PC-9 (cell line): Measurements from ENCODE around the gene HRH4. TPM values are rescaled to one million over a fixed set of nuclear protein-coding genes. Genes with fewer than 3 reads are reported as not detected.

Source experiments
- BruUV-seq: library from RNA; stranded (reverse); fragments of 400-500 nt; replicated peaks from 2 replicates; lab custom pipeline; 2021; lab: Mats Ljungman, UMichigan
- CTCF ChIA-PET: fragments of 300-600 bp; sonication (Branson Sonifier 250); formaldehyde crosslinking; loops from one replicate; lab custom pipeline; 2022; ENCODE audit warnings: antibody characterized with exemption; lab: Charles Lee
- POLR2A ChIA-PET: fragments of 300-600 bp; sonication (Branson Sonifier 250); formaldehyde crosslinking; loops from one replicate; lab custom pipeline; 2022; ENCODE audit warnings: antibody characterized with exemption; ENCODE audit not compliant: unreplicated experiment; lab: Charles Lee
- DNase-seq, 2 experiments: peaks; one replicate each; pipeline versions ENCODE4 v3.0.0 to v3.0.0-alpha.2; 2015 to 2022; ENCODE audit warnings: mixed read lengths in 1 of 2
- H2AFZ ChIP-seq: fragments of 200-600 bp; sonication (generic); 2 replicates; pipeline ENCODE4 v1.8.1; 2017; ENCODE audit warnings: antibody characterized with exemption
- H3F3A ChIP-seq: fragments of 200-600 bp; sonication (generic); 2 replicates; pipeline ENCODE4 v1.8.1; 2017; ENCODE audit warnings: antibody characterized with exemption, mild to moderate bottlenecking, low read depth; ENCODE audit not compliant: insufficient read depth
- H3K27ac ChIP-seq: fragments of 200-600 bp; sonication (generic); 2 replicates; pipeline ENCODE4 v1.6.1; 2016; ENCODE audit warnings: mixed run types
- H3K27me3 ChIP-seq: fragments of 200-600 bp; sonication (generic); 2 replicates; pipeline ENCODE4 v1.6.1; 2016; ENCODE audit warnings: low read depth, mixed run types; ENCODE audit not compliant: insufficient read depth
- H3K36me3 ChIP-seq: fragments of 200-600 bp; sonication (generic); 2 replicates; pipeline ENCODE4 v1.6.1; 2016; ENCODE audit warnings: low read depth, mixed run types
- H3K4me1 ChIP-seq: fragments of 200-600 bp; sonication (generic); replicated peaks from 2 replicates; pipeline ENCODE4 v1.6.1; 2016; ENCODE audit warnings: mixed run types; ENCODE audit not compliant: insufficient read depth
- H3K4me2 ChIP-seq: fragments of 200-600 bp; sonication (generic); 2 replicates; pipeline ENCODE4 v1.6.1; 2017; ENCODE audit warnings: mixed run types
- H3K4me3 ChIP-seq: fragments of 200-600 bp; sonication (generic); 2 replicates; pipeline ENCODE4 v1.6.1; 2016; ENCODE audit warnings: mixed run types
- H3K79me2 ChIP-seq: fragments of 200-600 bp; sonication (generic); 2 replicates; pipeline ENCODE4 v1.6.1; 2017; ENCODE audit warnings: low read depth, mixed run types
- H3K9me2 ChIP-seq: fragments of 200-600 bp; sonication (generic); 2 replicates; pipeline ENCODE4 v1.8.1; 2017; ENCODE audit warnings: mild to moderate bottlenecking; ENCODE audit not compliant: insufficient read depth
- H3K9me3 ChIP-seq: fragments of 200-600 bp; sonication (generic); 2 replicates; pipeline ENCODE4 v1.8.1; 2016; ENCODE audit warnings: low read depth; ENCODE audit not compliant: insufficient read depth
- H4K20me1 ChIP-seq: fragments of 200-600 bp; sonication (generic); 2 replicates; pipeline ENCODE4 v1.8.1; 2017; ENCODE audit not compliant: insufficient read depth
- EZH2 ChIP-seq: fragments of 200-600 bp; sonication (generic); IDR thresholded peaks from 2 replicates; pipeline ENCODE4 v1.8.0; 2017; ENCODE audit warnings: antibody characterized with exemption, low read depth
- intact Hi-C: fragments of 100-400 bp; cut with micrococcal nuclease; formaldehyde crosslinking; loops from one replicate; pipeline ENCODE4 v1.10.0; 2022; ENCODE audit not compliant: unreplicated experiment
- total RNA-seq: library from RNA; stranded (reverse); gene quantifications from 2 replicates; pipeline ENCODE4 v1.2.3, GENCODE V29; 2021
- TF ChIP-seq, protein P1 (sequence below): fragments of 200-600 bp; sonication (generic); conservative IDR thresholded peaks from 2 replicates; pipeline ENCODE4 v1.6.1; 2017; ENCODE audit warnings: mixed run types, antibody characterized with exemption, mild to moderate bottlenecking, moderate library complexity

Gene HRH4
- total RNA-seq, 1 experiment from 2014 or later: not detected

DNA sequence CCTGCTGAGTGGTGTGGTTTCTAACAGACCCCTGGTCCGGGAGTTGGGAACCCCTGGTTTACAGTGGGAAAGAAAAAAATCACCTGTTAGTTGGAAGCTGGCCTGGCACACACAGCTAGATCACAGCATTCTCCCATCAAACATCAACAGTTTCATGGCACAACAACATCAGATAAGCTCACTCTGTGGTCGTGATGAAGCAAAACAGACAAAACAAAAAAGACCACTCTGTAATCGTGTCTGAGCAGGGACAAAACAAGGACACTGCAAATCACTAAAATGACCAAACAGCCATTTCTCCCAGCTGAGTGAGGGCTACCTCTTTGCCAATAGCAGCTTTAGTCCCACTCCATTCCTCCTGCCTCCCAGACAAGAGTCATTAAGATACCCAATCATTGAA is 43.0 kb upstream of the HRH4 start:
- no TSS peak for BruUV-seq
- H4K20me1 ChIP-seq: no peaks in the 10 kb centered on the region
- TF ChIP-seq, protein P1, sequence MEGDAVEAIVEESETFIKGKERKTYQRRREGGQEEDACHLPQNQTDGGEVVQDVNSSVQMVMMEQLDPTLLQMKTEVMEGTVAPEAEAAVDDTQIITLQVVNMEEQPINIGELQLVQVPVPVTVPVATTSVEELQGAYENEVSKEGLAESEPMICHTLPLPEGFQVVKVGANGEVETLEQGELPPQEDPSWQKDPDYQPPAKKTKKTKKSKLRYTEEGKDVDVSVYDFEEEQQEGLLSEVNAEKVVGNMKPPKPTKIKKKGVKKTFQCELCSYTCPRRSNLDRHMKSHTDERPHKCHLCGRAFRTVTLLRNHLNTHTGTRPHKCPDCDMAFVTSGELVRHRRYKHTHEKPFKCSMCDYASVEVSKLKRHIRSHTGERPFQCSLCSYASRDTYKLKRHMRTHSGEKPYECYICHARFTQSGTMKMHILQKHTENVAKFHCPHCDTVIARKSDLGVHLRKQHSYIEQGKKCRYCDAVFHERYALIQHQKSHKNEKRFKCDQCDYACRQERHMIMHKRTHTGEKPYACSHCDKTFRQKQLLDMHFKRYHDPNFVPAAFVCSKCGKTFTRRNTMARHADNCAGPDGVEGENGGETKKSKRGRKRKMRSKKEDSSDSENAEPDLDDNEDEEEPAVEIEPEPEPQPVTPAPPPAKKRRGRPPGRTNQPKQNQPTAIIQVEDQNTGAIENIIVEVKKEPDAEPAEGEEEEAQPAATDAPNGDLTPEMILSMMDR: no peak
- no peak for TF ChIP-seq EZH2
- H3F3A ChIP-seq: no peaks in the 10 kb centered on the region
- no peak overlapping the region for H3K27ac ChIP-seq
- H3K9me3 ChIP-seq: no peaks in the 10 kb centered on the region
- ChIA-PET POLR2A (no interaction called here), CTCF (no interaction called here)
- H2AFZ ChIP-seq: no peak overlapping the region
- H3K36me3 ChIP-seq: no peaks in the 10 kb centered on the region
- H3K9me2 ChIP-seq: no peaks in the 10 kb centered on the region
- DNase-seq: no peak
- H3K4me2 ChIP-seq: no peak overlapping the region
- H3K79me2 ChIP-seq: no peaks in the 10 kb centered on the region
- H3K4me1 ChIP-seq: no peaks in the 10 kb centered on the region
- H3K4me3 ChIP-seq: no peak overlapping the region
- no peaks in the 10 kb centered on the region for H3K27me3 ChIP-seq
- intact Hi-C loops: no loop called here

DNA sequence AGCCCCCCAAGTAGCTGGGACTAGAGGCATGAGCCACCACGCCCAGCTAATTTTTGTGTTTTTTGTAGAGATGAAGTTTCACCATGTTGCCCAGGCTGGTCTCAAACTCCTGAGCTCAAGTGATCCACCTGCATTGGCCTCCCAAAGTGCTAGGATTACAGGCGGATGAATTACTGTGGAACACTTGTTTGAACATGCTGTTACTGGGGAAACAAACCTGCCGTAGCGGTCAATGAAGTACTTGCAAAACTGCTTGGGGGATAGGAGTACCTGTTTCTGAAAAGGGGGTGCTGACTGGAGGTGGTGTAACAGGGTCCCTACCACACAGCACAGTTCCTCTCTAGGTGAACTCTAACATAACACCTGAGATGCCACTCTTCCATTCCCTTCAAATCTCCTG is 39.9 kb upstream of the HRH4 start:
- ChIA-PET CTCF (no interaction called here), POLR2A (no interaction called here)
- H3K9me2 ChIP-seq: no peaks in the 10 kb centered on the region
- intact Hi-C loops: no loop called here
- H3K4me2 ChIP-seq: no peak overlapping the region
- H3K36me3 ChIP-seq: no peaks in the 10 kb centered on the region
- H3F3A ChIP-seq: no peaks in the 10 kb centered on the region
- no peaks in the 10 kb centered on the region for H4K20me1 ChIP-seq
- H3K4me3 ChIP-seq: no peak overlapping the region
- DNase-seq: no peak
- no peak overlapping the region for H3K27ac ChIP-seq
- no peaks in the 10 kb centered on the region for H3K4me1 ChIP-seq
- H3K9me3 ChIP-seq: no peaks in the 10 kb centered on the region
- no peaks in the 10 kb centered on the region for H3K79me2 ChIP-seq
- BruUV-seq: no TSS peak
- TF ChIP-seq EZH2: no peak
- TF ChIP-seq, protein P1: no peak
- no peak overlapping the region for H2AFZ ChIP-seq
- H3K27me3 ChIP-seq: no peaks in the 10 kb centered on the region

DNA sequence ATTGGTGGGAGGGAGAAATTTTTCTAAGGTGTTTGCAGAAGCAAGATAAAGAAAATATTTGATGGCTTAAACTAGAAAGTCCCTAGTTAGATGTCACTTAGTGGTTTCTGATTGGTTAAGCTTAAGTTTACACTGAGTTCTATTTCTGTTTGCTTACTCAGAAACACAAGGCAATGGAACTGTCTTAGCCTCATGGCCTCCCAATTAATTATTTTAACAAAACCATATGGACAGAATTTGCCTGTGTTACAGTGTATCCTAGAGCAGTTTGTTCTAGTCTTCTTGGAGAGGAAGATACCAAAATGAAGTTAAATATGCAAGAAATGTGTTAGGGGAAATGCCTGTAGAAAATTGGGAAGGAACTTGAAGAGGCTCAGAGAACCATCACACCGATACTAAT is 38.6 kb upstream of the HRH4 start:
- H3K9me3 ChIP-seq: no peaks in the 10 kb centered on the region
- BruUV-seq: no TSS peak
- no peaks in the 10 kb centered on the region for H3K27me3 ChIP-seq
- no peaks in the 10 kb centered on the region for H3K9me2 ChIP-seq
- no peaks in the 10 kb centered on the region for H3K36me3 ChIP-seq
- TF ChIP-seq, protein P1: no peak
- TF ChIP-seq EZH2: no peak
- ChIA-PET CTCF (no interaction called here), POLR2A (interaction anchor here (0.6 kb wide), 1 partner anchor 1158 kb away, joined by 5 read pairs; no protein-coding TSS in a partner anchor)
- H3K4me3 ChIP-seq: no peak overlapping the region
- no peaks in the 10 kb centered on the region for H3F3A ChIP-seq
- DNase-seq: no peak
- H3K4me1 ChIP-seq: no peaks in the 10 kb centered on the region; the same call in 1 of the 2 replicates
- H3K79me2 ChIP-seq: peaks cover under 1% of the 10 kb centered on the region; the same call in 1 of the 2 replicates
- no peaks in the 10 kb centered on the region for H4K20me1 ChIP-seq
- no peak overlapping the region for H2AFZ ChIP-seq
- H3K4me2 ChIP-seq: no peak overlapping the region
- no peak overlapping the region for H3K27ac ChIP-seq
- intact Hi-C loops: no loop called here
